ENCODE measurements around the gene OTOF. TPM values are rescaled to one million over a fixed set of nuclear protein-coding genes. Genes with fewer than 3 reads are reported as not detected.

Gene OTOF
- total RNA-seq, 1 experiment from 2014 or later, result 0.26 TPM

- H3K36me3 Mint-ChIP-seq, result no peaks in the 10 kb centered on the region
- ATAC-seq (no peak), DNase-seq (ENCODE audit: low spot score) (no peak)
- no peak overlapping the region for H3K27ac Mint-ChIP-seq
- TF ChIP-seq FOXK1 (CRISPR knock-in tag; IDR thresholded peaks at IDR 0.05) (no peak), GRHL2 (CRISPR knock-in tag; IDR thresholded peaks at IDR 0.05; ENCODE audit: insufficient replicate concordance, severe bottlenecking) (no peak), KAT7 (CRISPR knock-in tag; IDR thresholded peaks at IDR 0.05; ENCODE audit: borderline replicate concordance) (no peak)
- H3K4me1 Mint-ChIP-seq, result no peaks in the 10 kb centered on the region
- CTCF ChIA-PET, result no interaction called here
- no peaks in the 10 kb centered on the region for H3K9me3 Mint-ChIP-seq
- no peak overlapping the region for H3K4me3 Mint-ChIP-seq
- no peaks in the 10 kb centered on the region for H3K27me3 Mint-ChIP-seq (ENCODE audit: low read depth)
- POLR2A ChIA-PET, result no interaction called here
Measured at GRCh38 chr2:26484579-26484978, 6.7 kb upstream of the OTOF start.

- no peak for TF ChIP-seq ZNF396 (CRISPR knock-in tag; IDR thresholded peaks at IDR 0.05; ENCODE audit: borderline replicate concordance)
- no peak for TF ChIP-seq ZNF423 (CRISPR knock-in tag; IDR thresholded peaks at IDR 0.05)
- TF ChIP-seq ZNF416 (CRISPR knock-in tag; IDR thresholded peaks at IDR 0.05), result no peak
- TF ChIP-seq ZBTB21 (CRISPR knock-in tag; IDR thresholded peaks at IDR 0.05; ENCODE audit: borderline replicate concordance), result no peak
- no peak for TF ChIP-seq MLX (CRISPR knock-in tag; IDR thresholded peaks at IDR 0.05)
- no peak for TF ChIP-seq JUN (CRISPR knock-in tag; IDR thresholded peaks at IDR 0.05)
- no peak for TF ChIP-seq FOXK1 (CRISPR knock-in tag; IDR thresholded peaks at IDR 0.05)
- no peak for TF ChIP-seq ZNF263 (CRISPR knock-in tag; IDR thresholded peaks at IDR 0.05; ENCODE audit: low read depth)
- no peak for TF ChIP-seq ATF6 (CRISPR knock-in tag; IDR thresholded peaks at IDR 0.05)
- TF ChIP-seq ETV6 (CRISPR knock-in tag; IDR thresholded peaks at IDR 0.05), result no peak
- TF ChIP-seq NR1H2 (CRISPR knock-in tag; IDR thresholded peaks at IDR 0.05), result no peak
- no peak for TF ChIP-seq ZNF121 (CRISPR knock-in tag; IDR thresholded peaks at IDR 0.05)
- TF ChIP-seq CBFB (CRISPR knock-in tag; IDR thresholded peaks at IDR 0.05; ENCODE audit: low read depth), result no peak
- TF ChIP-seq CDX4 (CRISPR knock-in tag; IDR thresholded peaks at IDR 0.05; ENCODE audit: borderline replicate concordance), result no peak
- TF ChIP-seq ZSCAN18 (CRISPR knock-in tag; IDR thresholded peaks at IDR 0.05), result no peak
- TF ChIP-seq PREB (CRISPR knock-in tag; IDR thresholded peaks at IDR 0.05; ENCODE audit: borderline replicate concordance), result no peak
- no peak for TF ChIP-seq SMAD3 (CRISPR knock-in tag; IDR thresholded peaks at IDR 0.05; ENCODE audit: borderline replicate concordance)
- no peak for TF ChIP-seq CREM (CRISPR knock-in tag; IDR thresholded peaks at IDR 0.05)
- TF ChIP-seq RORB (CRISPR knock-in tag; IDR thresholded peaks at IDR 0.05), result no peak
- POLR2A ChIA-PET, result no interaction called here
- Mint-ChIP-seq H3K4me1 (no peaks in the 10 kb centered on the region), H3K9me3 (no peaks in the 10 kb centered on the region), H3K4me3 (no peak overlapping the region), H3K27ac (peak overlapping the region; percentile 22; the same call in 1 of the 2 replicates), H3K36me3 (no peaks in the 10 kb centered on the region), H3K27me3 (ENCODE audit: low read depth) (no peaks in the 10 kb centered on the region)
- no peak for ATAC-seq
- CTCF ChIA-PET, result no interaction called here
- DNase-seq (ENCODE audit: low spot score), result no peak
Measured at GRCh38 chr2:26483957-26484565, 6.1 kb upstream of the OTOF start.
